B cell (primary cell): ENCODE measurements around the gene WDR7. TPM values are rescaled to one million over a fixed set of nuclear protein-coding genes. Genes with fewer than 3 reads are reported as not detected.

Source experiments
- ATAC-seq: fragments of 200-7000 bp; cut with Tn5 transposase; one replicate; pipeline ENCODE4 v1.10.0; 2021; ENCODE audit warnings: low read depth, mild to moderate bottlenecking, moderate number of reproducible peaks, moderate library complexity
- CTCF ChIA-PET: fragments of 350-600 bp; sonication (Branson Sonifier 250); formaldehyde crosslinking; loops from one replicate; lab custom pipeline; 2021; ENCODE audit warnings: antibody characterized with exemption, inconsistent platforms; lab: Charles Lee
- POLR2A ChIA-PET: fragments of 350-600 bp; sonication (Branson Sonifier 250); formaldehyde crosslinking; loops from one replicate; lab custom pipeline; 2021; ENCODE audit warnings: antibody characterized with exemption; lab: Charles Lee
- DNase-seq: peaks from one replicate; pipeline ENCODE4 v3.0.0; 2013
- H2AFZ ChIP-seq: 2 replicates; pipeline ENCODE4 v1.6.1; 2012; ENCODE audit warnings: mild to moderate bottlenecking, low read depth, low read length; ENCODE audit not compliant: insufficient read depth, poor library complexity, severe bottlenecking
- H3K27ac ChIP-seq, 2 donors: 1 replicate in 1 of 2; 2 replicates in 1 of 2; pipeline ENCODE4 v1.5.1; 2012 to 2013; ENCODE audit warnings: low read length in 2 of 2, mild to moderate bottlenecking in 2 of 2, moderate library complexity in 1 of 2
- H3K27me3 ChIP-seq, 4 experiments: fragments of 200-600 bp in 1 of 4; sonication (generic) in 1 of 4; replicated peaks in 1 of 4; 1 replicate in 2 of 4; 2 replicates in 2 of 4; pipeline versions ENCODE4 v1.6.1 to v1.7.0; 2013 to 2016; ENCODE audit warnings: low read length in 3 of 4, mild to moderate bottlenecking in 2 of 4, mixed read lengths in 1 of 4, moderate library complexity in 1 of 4; ENCODE audit not compliant: insufficient read depth in 4 of 4, control insufficient read depth in 3 of 4; ENCODE audit errors: control extremely low read depth in 1 of 4
- H3K36me3 ChIP-seq, 2 experiments: replicated peaks in 1 of 2; 1 replicate in 1 of 2; 2 replicates in 1 of 2; pipeline versions ENCODE4 v1.6.1 to v1.7.1; 2013; ENCODE audit warnings: low read length in 1 of 2; ENCODE audit not compliant: insufficient read depth in 2 of 2, control insufficient read depth in 1 of 2; ENCODE audit errors: control extremely low read depth in 1 of 2, extremely low read depth in 1 of 2
- H3K4me1 ChIP-seq, 2 donors: fragments of 200-600 bp in 1 of 2; sonication (generic) in 1 of 2; 1 replicate in 1 of 2; 2 replicates in 1 of 2; pipeline versions ENCODE4 v1.5.1 to v1.6.1; 2013 to 2017; ENCODE audit warnings: low read length in 2 of 2; ENCODE audit not compliant: control insufficient read depth in 2 of 2, insufficient read depth in 2 of 2
- H3K4me2 ChIP-seq: replicated peaks from 2 replicates; pipeline ENCODE3; 2012; ENCODE audit warnings: mild to moderate bottlenecking, low read depth, low read length; ENCODE audit not compliant: poor library complexity, severe bottlenecking
- H3K4me3 ChIP-seq, 5 experiments: fragments of 200-600 bp in 1 of 5; sonication (generic) in 1 of 5; 1 replicate in 3 of 5; 2 replicates in 2 of 5; pipeline versions ENCODE4 v1.5.1 to v1.7.0; 2011 to 2016; ENCODE audit warnings: low read length in 4 of 5, mild to moderate bottlenecking in 4 of 5, low read depth in 2 of 5, control low read depth in 1 of 5, moderate library complexity in 1 of 5; ENCODE audit not compliant: insufficient read depth in 1 of 5; ENCODE audit errors: control extremely low read depth in 1 of 5, extremely low read depth in 1 of 5
- H3K79me2 ChIP-seq: fragments of 200-600 bp; sonication (generic); one replicate; pipeline ENCODE4 v1.6.0; 2016; ENCODE audit warnings: low read length; ENCODE audit not compliant: control insufficient read depth, insufficient read depth
- H3K9ac ChIP-seq: fragments of 200-600 bp; sonication (generic); 2 replicates; pipeline ENCODE4 v1.6.1; 2017; ENCODE audit warnings: mild to moderate bottlenecking, low read length, moderate library complexity
- H3K9me3 ChIP-seq, 3 donors: one replicate each; pipeline versions ENCODE4 v1.6.1 to v1.7.1; 2013; ENCODE audit warnings: low read length in 2 of 3; ENCODE audit not compliant: control insufficient read depth in 2 of 3, insufficient read depth in 1 of 3; ENCODE audit errors: control extremely low read depth in 1 of 3
- H4K20me1 ChIP-seq: 2 replicates; pipeline ENCODE4 v1.6.0; 2012; ENCODE audit warnings: mild to moderate bottlenecking, low read length; ENCODE audit not compliant: insufficient read depth, control insufficient read depth, poor library complexity, severe bottlenecking
- H3K27ac Mint-ChIP-seq: one replicate; pipeline ENCODE4 v1.8.0; 2021; ENCODE audit warnings: mixed read lengths
- H3K27me3 Mint-ChIP-seq: one replicate; pipeline ENCODE4 v1.8.0; 2021; ENCODE audit warnings: mixed read lengths
- H3K4me1 Mint-ChIP-seq: one replicate; pipeline ENCODE4 v1.8.0; 2021; ENCODE audit warnings: mixed read lengths
- H3K4me3 Mint-ChIP-seq: one replicate; pipeline ENCODE4 v1.8.0; 2021; ENCODE audit warnings: mixed read lengths
- H3K9me3 Mint-ChIP-seq: one replicate; pipeline ENCODE4 v1.8.0; 2022; ENCODE audit warnings: mixed read lengths; ENCODE audit not compliant: insufficient read depth
- EZH2 ChIP-seq: IDR thresholded peaks from 2 replicates; pipeline ENCODE4 v1.6.1; 2012; ENCODE audit warnings: borderline replicate concordance, low read depth, mild to moderate bottlenecking, moderate library complexity, low read length; ENCODE audit not compliant: insufficient read depth, poor library complexity, severe bottlenecking
- WGBS: methylation state at CpG from one replicate; pipeline ENCODE4 v1.1.5; 2013; ENCODE audit warnings: missing lambda C conversion rate; ENCODE audit not compliant: insufficient coverage; 5-methylcytosine and 5-hydroxymethylcytosine counted together
- intact Hi-C: fragments of 100-400 bp; cut with micrococcal nuclease; formaldehyde crosslinking; loops from one replicate; pipeline ENCODE4 v1.10.0; 2022
- polyA plus RNA-seq: library from polyadenylated mRNA; depleted of rRNA; stranded (reverse); fragments of >200 nt; gene quantifications from 2 replicates; pipeline ENCODE4 v1.2.3, GENCODE V29; 2012
- total RNA-seq, 2 donors: library from RNA; stranded (reverse); fragments of 120-200 nt in 1 of 2; gene quantifications; 1 replicate in 1 of 2; 2 replicates in 1 of 2; pipeline versions ENCODE4 v1.2.3 to v1.2.4, GENCODE V29; 2013 to 2022
- TF ChIP-seq, protein P1 (sequence below): fragments of 200-600 bp; IDR thresholded peaks from one replicate; pipeline ENCODE4 v1.8.0; 2022; ENCODE audit warnings: antibody characterized with exemption, mild to moderate bottlenecking

WDR7 gene
- total and polyA plus RNA-seq, 2 donors (not counting 1 experiment from before 2014, with no cell fraction given), result 5.5 to 45.0 TPM

DNA sequence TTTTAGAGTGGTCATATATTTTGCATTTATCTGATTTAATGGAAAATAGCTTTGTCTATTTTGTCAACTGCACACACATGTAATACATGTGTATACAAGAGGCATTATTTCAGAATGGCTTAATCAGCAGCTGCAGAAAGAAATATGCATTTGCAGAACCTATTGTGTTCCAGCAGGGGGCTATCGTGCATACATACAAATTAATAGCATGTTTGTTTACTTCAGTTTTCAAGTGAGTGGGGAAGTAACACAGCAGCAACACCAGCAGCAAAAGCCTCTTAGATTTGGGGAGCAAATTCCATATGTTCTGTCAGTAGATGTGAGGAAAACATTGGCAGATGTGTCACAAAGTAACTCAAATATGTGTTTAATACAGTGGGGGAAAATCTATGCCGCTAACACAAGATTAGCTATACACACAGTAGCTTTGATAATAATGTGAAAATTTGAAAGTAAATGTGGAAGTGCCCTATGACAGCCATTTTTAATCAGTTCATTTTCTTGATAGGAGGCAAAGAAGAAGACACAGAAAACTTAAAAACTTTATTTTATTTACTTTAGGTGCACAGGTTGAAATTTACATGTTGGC is 218.1 kb downstream of the WDR7 start:
- H3K4me3 Mint-ChIP-seq, result no peak overlapping the region
- Histone ChIP-seq H3K9ac (no peak overlapping the region), H3K4me2 (no peak overlapping the region), H3K36me3 (no peaks in the 10 kb centered on the region), H3K27me3 (no peaks in the 10 kb centered on the region), H4K20me1 (no peaks in the 10 kb centered on the region), H3K4me1 (no peaks in the 10 kb centered on the region), H3K4me3 (no peak overlapping the region), H3K79me2 (no peaks in the 10 kb centered on the region), H2AFZ (no peak overlapping the region), H3K9me3 (no peaks in the 10 kb centered on the region), H3K27ac (no peak overlapping the region)
- H3K9me3 Mint-ChIP-seq, result no peaks in the 10 kb centered on the region
- DNase-seq (peak; percentile 46), ATAC-seq (no peak)
- WGBS, result no CpG with 5 or more reads among the region's 2 CpGs
- TF ChIP-seq, protein P1, sequence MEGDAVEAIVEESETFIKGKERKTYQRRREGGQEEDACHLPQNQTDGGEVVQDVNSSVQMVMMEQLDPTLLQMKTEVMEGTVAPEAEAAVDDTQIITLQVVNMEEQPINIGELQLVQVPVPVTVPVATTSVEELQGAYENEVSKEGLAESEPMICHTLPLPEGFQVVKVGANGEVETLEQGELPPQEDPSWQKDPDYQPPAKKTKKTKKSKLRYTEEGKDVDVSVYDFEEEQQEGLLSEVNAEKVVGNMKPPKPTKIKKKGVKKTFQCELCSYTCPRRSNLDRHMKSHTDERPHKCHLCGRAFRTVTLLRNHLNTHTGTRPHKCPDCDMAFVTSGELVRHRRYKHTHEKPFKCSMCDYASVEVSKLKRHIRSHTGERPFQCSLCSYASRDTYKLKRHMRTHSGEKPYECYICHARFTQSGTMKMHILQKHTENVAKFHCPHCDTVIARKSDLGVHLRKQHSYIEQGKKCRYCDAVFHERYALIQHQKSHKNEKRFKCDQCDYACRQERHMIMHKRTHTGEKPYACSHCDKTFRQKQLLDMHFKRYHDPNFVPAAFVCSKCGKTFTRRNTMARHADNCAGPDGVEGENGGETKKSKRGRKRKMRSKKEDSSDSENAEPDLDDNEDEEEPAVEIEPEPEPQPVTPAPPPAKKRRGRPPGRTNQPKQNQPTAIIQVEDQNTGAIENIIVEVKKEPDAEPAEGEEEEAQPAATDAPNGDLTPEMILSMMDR, result peak; percentile 72
- no peak for TF ChIP-seq EZH2
- intact Hi-C loops, result loop anchor here (1.0 to 10.0 kb wide), 3 partner anchors 84 to 691 kb away; no protein-coding TSS in a partner anchor
- ChIA-PET POLR2A (no interaction called here), CTCF (interaction anchor here (0.6 to 2.4 kb wide), 9 partner anchors 9 to 1003 kb away, joined by 3 to 12 read pairs (median 4); no protein-coding TSS in a partner anchor)
- H3K27me3 Mint-ChIP-seq, result no peaks in the 10 kb centered on the region
- H3K27ac Mint-ChIP-seq, result no peak overlapping the region
- no peaks in the 10 kb centered on the region for H3K4me1 Mint-ChIP-seq

DNA sequence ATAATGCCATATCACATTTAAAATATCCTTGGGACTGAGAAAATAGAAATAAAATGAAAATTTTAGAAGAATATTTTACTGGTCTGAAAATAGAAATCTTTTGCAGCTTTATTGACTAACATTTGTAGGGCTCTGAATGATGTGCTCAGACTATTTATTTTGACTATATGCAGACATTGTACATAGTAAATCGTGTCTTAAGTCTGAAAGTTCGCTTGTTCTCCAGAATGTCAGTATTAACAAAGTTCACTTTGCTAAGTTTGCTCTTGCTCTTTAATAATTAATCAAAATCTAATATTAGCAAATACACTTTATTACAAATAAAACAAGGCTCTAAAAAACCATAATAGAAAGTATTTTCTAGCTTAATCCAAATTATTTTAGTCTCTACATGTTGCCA is 219.8 kb downstream of the WDR7 start:
- H3K36me3 ChIP-seq, result no peaks in the 10 kb centered on the region
- no peaks in the 10 kb centered on the region for H3K27me3 Mint-ChIP-seq
- intact Hi-C loops, result no loop called here

More for the DNA sequence above, 219.8 kb downstream of the WDR7 start:
- Mint-ChIP-seq H3K9me3 (no peaks in the 10 kb centered on the region), H3K4me3 (no peak overlapping the region), H3K4me1 (no peaks in the 10 kb centered on the region), H3K27ac (no peak overlapping the region)
- ATAC-seq (no peak), DNase-seq (no peak)
- POLR2A ChIA-PET, result no interaction called here
- no peaks in the 10 kb centered on the region for H3K79me2 ChIP-seq
- CTCF ChIA-PET, result no interaction called here
- no peaks in the 10 kb centered on the region for H3K27me3 ChIP-seq
- no peaks in the 10 kb centered on the region for H3K9me3 ChIP-seq
- no peak for TF ChIP-seq EZH2
- TF ChIP-seq, protein P1, result no peak
- H3K27ac ChIP-seq, result no peak overlapping the region
- no CpG with 5 or more reads among the region's 2 CpGs for WGBS
- no peak overlapping the region for H3K4me3 ChIP-seq
- no peak overlapping the region for H3K9ac ChIP-seq
- H4K20me1 ChIP-seq, result no peaks in the 10 kb centered on the region
- no peak overlapping the region for H2AFZ ChIP-seq
- no peak overlapping the region for H3K4me2 ChIP-seq
- no peaks in the 10 kb centered on the region for H3K4me1 ChIP-seq
